NB4 (cell line): ENCODE data around the gene CTTNBP2.

Experiments
- MYC ChIP-seq: IDR thresholded peaks from 2 replicates; pipeline ENCODE4 v1.6.1; 2011; ENCODE audit warnings: low read depth, low read length
- POLR2A ChIP-seq: IDR thresholded peaks from 2 replicates; pipeline ENCODE4 v1.6.1; 2011; ENCODE audit warnings: mild to moderate bottlenecking; ENCODE audit not compliant: insufficient read length; ENCODE audit errors: extremely low read depth
- TF ChIP-seq, protein P1 (sequence below): IDR thresholded peaks from one replicate; pipeline ENCODE4 v1.5.1; 2012; ENCODE audit warnings: low read depth, low read length
- TF ChIP-seq, protein P2 (sequence below): IDR thresholded peaks from 2 replicates; pipeline ENCODE4 v1.6.1; 2011; ENCODE audit warnings: low read depth, low read length

DNA sequence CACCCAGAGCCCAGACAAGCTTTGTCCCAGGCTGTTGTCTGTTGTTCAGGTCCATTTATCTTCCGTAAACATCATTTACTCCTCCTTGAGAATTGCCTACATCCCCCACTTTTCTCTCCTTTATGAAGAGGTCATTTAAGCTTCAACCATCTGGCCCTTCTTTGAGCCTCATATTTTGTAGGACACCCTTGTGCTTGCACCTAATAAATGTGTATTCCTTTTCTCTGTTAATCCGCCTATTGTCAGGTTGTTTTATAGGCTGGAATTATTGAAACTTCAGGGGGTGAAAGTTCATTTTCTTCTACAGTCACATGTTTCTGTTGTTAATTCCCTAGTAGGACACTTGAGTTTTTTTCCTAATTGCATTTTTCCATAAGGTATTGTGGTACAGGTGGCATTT is 19.6 kb upstream of the CTTNBP2 start:
- TF ChIP-seq, protein P1, sequence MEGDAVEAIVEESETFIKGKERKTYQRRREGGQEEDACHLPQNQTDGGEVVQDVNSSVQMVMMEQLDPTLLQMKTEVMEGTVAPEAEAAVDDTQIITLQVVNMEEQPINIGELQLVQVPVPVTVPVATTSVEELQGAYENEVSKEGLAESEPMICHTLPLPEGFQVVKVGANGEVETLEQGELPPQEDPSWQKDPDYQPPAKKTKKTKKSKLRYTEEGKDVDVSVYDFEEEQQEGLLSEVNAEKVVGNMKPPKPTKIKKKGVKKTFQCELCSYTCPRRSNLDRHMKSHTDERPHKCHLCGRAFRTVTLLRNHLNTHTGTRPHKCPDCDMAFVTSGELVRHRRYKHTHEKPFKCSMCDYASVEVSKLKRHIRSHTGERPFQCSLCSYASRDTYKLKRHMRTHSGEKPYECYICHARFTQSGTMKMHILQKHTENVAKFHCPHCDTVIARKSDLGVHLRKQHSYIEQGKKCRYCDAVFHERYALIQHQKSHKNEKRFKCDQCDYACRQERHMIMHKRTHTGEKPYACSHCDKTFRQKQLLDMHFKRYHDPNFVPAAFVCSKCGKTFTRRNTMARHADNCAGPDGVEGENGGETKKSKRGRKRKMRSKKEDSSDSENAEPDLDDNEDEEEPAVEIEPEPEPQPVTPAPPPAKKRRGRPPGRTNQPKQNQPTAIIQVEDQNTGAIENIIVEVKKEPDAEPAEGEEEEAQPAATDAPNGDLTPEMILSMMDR, result no peak
- TF ChIP-seq POLR2A, result no peak
- TF ChIP-seq MYC, result no peak
- TF ChIP-seq, protein P2, sequence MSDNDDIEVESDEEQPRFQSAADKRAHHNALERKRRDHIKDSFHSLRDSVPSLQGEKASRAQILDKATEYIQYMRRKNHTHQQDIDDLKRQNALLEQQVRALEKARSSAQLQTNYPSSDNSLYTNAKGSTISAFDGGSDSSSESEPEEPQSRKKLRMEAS, result no peak
